Measurements from ENCODE around the gene FAM135A. TPM values are rescaled to one million over a fixed set of nuclear protein-coding genes. Genes with fewer than 3 reads are reported as not detected.

The FAM135A gene
- total and polyA plus RNA-seq, 10 of the 15 experiments (the other 5 are each of a cell fraction or from before 2014, with no cell fraction given), result 3.9 to 24.5 (median 13.7) TPM

- TF ChIP-seq EED (IDR thresholded peaks at IDR 0.05; ENCODE audit: low read depth), result peak; percentile 51; the same call in 1 of the 2 replicates
- no peak for TF ChIP-seq TCF12 (IDR thresholded peaks at IDR 0.05; ENCODE audit: low read depth, low read length)
- peak; percentile 67; the same call in 1 of the 2 replicates for TF ChIP-seq MAX (IDR thresholded peaks at IDR 0.05; ENCODE audit: low read depth, low read length)
- TF ChIP-seq HDGF (IDR thresholded peaks at IDR 0.05), result peak; percentile 86
- 0 out of 3 replicates have a peak, but pooled peaks have one; percentile 36 for TF ChIP-seq POU2F2 (IDR thresholded peaks at IDR 0.05; ENCODE audit: borderline replicate concordance, low read depth, low read length)
- no peak for TF ChIP-seq RUNX3 (IDR thresholded peaks at IDR 0.05; ENCODE audit: low read length)
Measured at GRCh38 chr6:70566751-70567382, 153.6 kb downstream of the FAM135A start, which contains the start of gene SDHAF4 (continued).

GRCh38 chr6:70574643-70575042 lies 161.3 kb downstream of the FAM135A start:
- Histone ChIP-seq H3K4me1 (ENCODE audit: control insufficient read depth, insufficient read depth, low read length) (no peaks in the 10 kb centered on the region), H3K4me3 (no peak overlapping the region), H3K79me2 (ENCODE audit: control insufficient read depth, insufficient read depth, low read length) (no peaks in the 10 kb centered on the region), H3K27ac (ENCODE audit: control insufficient read depth, insufficient read depth) (no peak overlapping the region), H4K20me1 (ENCODE audit: control insufficient read depth, insufficient read depth) (no peaks in the 10 kb centered on the region), H2AFZ (ENCODE audit: control insufficient read depth, low read depth, low read length) (no peak overlapping the region), H3K36me3 (ENCODE audit: control insufficient read depth in 2 of 2, insufficient read depth in 2 of 2, low read length in 1 of 2) (no peaks in the 10 kb centered on the region), H3K4me2 (ENCODE audit: control insufficient read depth, insufficient read depth) (no peak overlapping the region), H3K27me3 (replicated peaks in 1 of 2; ENCODE audit: control insufficient read depth in 2 of 2, insufficient read depth in 2 of 2, low read length in 1 of 2) (no peaks in the 10 kb centered on the region; a peak in 1 of 4 replicates), H3K9me3 (replicated peaks; ENCODE audit: control insufficient read depth, insufficient read depth, low read length) (no peaks in the 10 kb centered on the region), H3K9ac (ENCODE audit: control insufficient read depth, insufficient read depth, low read length) (no peak overlapping the region)
- in situ Hi-C loops (cut with MboI) (no loop called here), intact Hi-C loops (cut with micrococcal nuclease; ENCODE audit: unreplicated experiment) (no loop called here)
- ChIA-PET CTCF (interaction anchor here (0.6 to 1.3 kb wide), 3 partner anchors 9 to 684 kb away, joined by 3 to 6 read pairs (median 4); no protein-coding TSS in a partner anchor), RAD21 (ENCODE audit: unreplicated experiment) (no interaction called here), POLR2A (no interaction called here), SMC1A (ENCODE audit: uncharacterized antibody, unreplicated experiment) (interaction anchor here (2.0 kb wide), 1 partner anchor 8 kb away, joined by 5 read pairs; no protein-coding TSS in a partner anchor)
- no peak for FAIRE-seq
- no peak for DNase-seq (ENCODE audit: low read depth, low spot score)
- no TSS peak for BruUV-seq (replicated peaks)
- 98% methylated on average over 2 of the region's 2 CpGs for WGBS (ENCODE audit: insufficient coverage, insufficient replicate concordance, low lambda C conversion rate, missing lambda C conversion rate)
- no peak for TF ChIP-seq SIX5 (IDR thresholded peaks at IDR 0.05; ENCODE audit: low read depth, low read length, severe bottlenecking)
- no peak for TF ChIP-seq NR2C2 (IDR thresholded peaks at IDR 0.05; ENCODE audit: borderline replicate concordance, control insufficient read depth, insufficient read length, low read depth)
- TF ChIP-seq HCFC1 (IDR thresholded peaks at IDR 0.05; ENCODE audit: low read length), result no peak
- no peak for TF ChIP-seq KDM1A (IDR thresholded peaks at IDR 0.05; ENCODE audit: borderline replicate concordance)
- no peak for TF ChIP-seq REST (IDR thresholded peaks at IDR 0.05; ENCODE audit: low read depth, low read length)
- no peak for ATAC-seq

Data from GM12878 (cell line).